ENCODE data around the gene IL17B. TPM values are rescaled to one million over a fixed set of nuclear protein-coding genes. Genes with fewer than 3 reads are reported as not detected.

Gene IL17B
- total RNA-seq, 1 donor, result not detected

DNA sequence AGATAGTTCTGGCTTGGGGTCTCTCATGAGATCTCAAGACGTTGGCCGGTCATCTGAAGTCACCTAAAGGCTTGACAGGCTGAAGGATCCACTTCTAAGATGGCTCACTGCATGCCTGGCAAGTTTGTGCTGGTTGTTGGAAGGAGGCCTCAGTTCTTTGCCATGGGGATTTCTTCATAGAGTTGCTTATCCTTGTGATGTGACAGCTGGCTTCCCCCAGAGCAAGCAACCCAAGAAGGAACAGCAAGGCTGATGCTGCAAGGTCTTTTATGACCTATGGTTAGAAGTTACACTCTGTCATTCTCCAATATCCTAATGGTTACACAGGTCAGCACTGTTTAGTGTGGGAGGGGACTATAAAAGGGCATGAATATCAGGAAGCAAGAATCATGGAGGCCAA, 54.5 kb downstream of the IL17B start:
- TF ChIP-seq, protein P1, sequence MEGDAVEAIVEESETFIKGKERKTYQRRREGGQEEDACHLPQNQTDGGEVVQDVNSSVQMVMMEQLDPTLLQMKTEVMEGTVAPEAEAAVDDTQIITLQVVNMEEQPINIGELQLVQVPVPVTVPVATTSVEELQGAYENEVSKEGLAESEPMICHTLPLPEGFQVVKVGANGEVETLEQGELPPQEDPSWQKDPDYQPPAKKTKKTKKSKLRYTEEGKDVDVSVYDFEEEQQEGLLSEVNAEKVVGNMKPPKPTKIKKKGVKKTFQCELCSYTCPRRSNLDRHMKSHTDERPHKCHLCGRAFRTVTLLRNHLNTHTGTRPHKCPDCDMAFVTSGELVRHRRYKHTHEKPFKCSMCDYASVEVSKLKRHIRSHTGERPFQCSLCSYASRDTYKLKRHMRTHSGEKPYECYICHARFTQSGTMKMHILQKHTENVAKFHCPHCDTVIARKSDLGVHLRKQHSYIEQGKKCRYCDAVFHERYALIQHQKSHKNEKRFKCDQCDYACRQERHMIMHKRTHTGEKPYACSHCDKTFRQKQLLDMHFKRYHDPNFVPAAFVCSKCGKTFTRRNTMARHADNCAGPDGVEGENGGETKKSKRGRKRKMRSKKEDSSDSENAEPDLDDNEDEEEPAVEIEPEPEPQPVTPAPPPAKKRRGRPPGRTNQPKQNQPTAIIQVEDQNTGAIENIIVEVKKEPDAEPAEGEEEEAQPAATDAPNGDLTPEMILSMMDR (IDR thresholded peaks at IDR 0.05; ENCODE audit: insufficient read depth, low read length), result no peak
- no peak overlapping the region for H3K4me3 ChIP-seq (ENCODE audit: low read depth, low read length)
- no peak for DNase-seq (ENCODE audit: low read depth)

Other genes with a start within 250 kb of the IL17B start
- 13.9 and 24.9 TPM in 2 replicates for gene ABLIM3, start 237.8 kb downstream of the IL17B start, total RNA-seq (ENCODE audit: low replicate concordance)
- gene AFAP1L1, start 107.4 kb downstream of the IL17B start, total RNA-seq (ENCODE audit: low replicate concordance), result 2.3 and 10.8 TPM in 2 replicates
- 24.4 and 37.0 TPM in 2 replicates for gene GRPEL2, start 33.8 kb downstream of the IL17B start, total RNA-seq (ENCODE audit: low replicate concordance)
- 6.3 and 6.4 TPM in 2 replicates for gene PCYOX1L, start 21.2 kb downstream of the IL17B start, total RNA-seq (ENCODE audit: low replicate concordance)
- 187 and 394 TPM in 2 replicates for gene CSNK1A1, start 172.1 kb upstream of the IL17B start, total RNA-seq (ENCODE audit: low replicate concordance)
- gene ARHGEF37, start 202.2 kb upstream of the IL17B start, total RNA-seq (ENCODE audit: low replicate concordance), result 2.6 and 2.7 TPM in 2 replicates

Data from fibroblast of the aortic adventitia (primary cell).